A549 treated with AZD9567 at 1 μM for 4 hours (cell line): ENCODE measurements around the gene MMP3. TPM values are rescaled to one million over a fixed set of nuclear protein-coding genes. Genes with fewer than 3 reads are reported as not detected.

Experiments
- total RNA-seq: library from RNA; stranded (reverse); fragments of 200-300 nt; extraction: Qiagen RNA extraction; gene quantifications from 5 replicates; pipeline ENCODE4 v1.2.3, GENCODE V29; 2022; ENCODE audit not compliant: insufficient read depth

MMP3 gene
- not detected in 5 replicates for total RNA-seq

DNA sequence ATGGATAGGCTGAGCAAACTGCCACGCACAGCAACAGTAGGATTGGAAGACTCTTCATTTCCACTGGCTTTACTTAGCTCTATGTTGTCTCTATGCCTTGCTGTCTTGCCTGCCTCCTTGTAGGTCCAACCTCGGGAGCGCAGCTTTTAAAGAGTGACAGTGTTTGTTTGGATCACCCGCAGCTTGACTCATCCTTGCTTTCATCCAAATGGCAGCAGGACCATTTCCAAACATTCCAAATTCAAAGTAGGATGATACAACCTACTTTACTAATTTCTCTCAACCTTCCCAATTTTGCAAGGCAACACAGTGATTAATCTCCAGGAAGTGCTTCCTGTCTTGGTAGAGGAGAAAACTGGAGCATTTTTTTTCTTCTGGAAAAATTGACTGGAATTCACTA is at the start of gene MMP3:
MMP3 (minus strand) TSS at position 121 of the 400 bp plus-strand sequence; CDS start at position 58, 63 bp downstream.

DNA sequence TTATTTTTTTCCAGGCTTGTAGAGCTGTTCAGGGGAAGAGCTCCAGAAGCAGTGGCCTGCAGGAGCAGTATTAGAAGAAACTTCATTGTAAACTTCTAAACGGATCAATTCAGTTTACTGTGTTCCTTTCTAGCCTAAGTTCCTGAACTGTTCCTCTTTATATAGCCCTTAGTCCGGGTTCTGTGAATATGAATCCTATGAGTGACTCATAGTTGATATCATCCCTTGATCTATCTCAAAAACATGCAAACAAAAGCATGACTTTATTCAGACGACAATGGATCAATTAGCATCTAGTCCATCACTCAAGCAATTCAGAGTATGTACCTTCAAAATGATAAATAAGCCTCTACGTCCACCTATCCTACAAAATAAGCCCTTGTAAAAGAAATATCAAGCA is 31.4 kb upstream of the MMP3 start, which contains the start of gene MMP12:
MMP12 (minus strand) TSS at position 131 of the 400 bp plus-strand sequence; CDS start at position 86, 45 bp downstream.

DNA sequence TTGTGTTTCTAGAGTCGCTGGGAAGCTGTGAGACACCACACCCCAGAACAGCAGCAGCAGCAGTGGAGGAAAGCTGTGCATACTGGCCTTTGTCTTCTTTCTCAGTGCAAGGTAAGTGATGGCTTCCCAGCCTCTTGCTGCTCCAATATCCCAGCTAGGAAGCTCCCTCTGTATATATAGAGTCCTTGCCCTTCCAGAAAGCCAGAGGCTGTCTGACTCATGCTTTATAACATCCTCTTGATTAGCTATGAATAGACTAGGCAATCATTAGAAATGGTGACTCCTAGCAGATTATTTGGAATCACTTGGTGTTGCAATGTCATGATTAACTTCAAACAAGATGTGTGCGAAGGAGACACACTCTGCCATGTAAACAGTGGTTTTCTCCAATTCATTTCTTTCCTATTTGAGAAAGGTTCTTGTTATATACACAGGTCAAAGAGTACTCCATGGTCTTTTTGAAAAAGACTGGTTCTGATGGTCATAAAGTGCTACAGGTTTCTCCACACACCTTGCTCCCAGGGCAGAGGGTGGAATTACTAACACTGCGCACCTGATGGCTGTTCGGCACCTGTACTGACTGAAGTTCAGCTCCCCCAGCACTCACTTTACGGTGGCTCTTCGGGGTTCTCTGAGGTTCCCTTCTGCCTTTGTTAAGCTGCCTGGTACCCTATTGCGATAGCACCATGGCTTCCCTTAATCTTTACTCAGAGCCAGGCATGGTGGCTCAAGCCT is 45.2 kb downstream of the MMP3 start, which contains the start of gene MMP1:
MMP1 (minus strand) TSS at position 149 of the 735 bp plus-strand sequence; CDS start at position 81, 68 bp downstream.

Other genes with a start within 250 kb of the MMP3 start
- not detected in 5 replicates for gene MMP20, start 218.3 kb downstream of the MMP3 start, total RNA-seq
- gene MMP27, start 137.8 kb downstream of the MMP3 start, total RNA-seq, result not detected in 5 replicates
- not detected in 5 replicates for gene MMP8, start 118.7 kb downstream of the MMP3 start, total RNA-seq
- 0.52 to 2.9 TPM (median 0.68 TPM) in 5 replicates for gene MMP10, start 63.0 kb downstream of the MMP3 start, total RNA-seq
- 0.58 to 2.4 TPM (median 0.72 TPM) in 5 replicates for gene MMP1, start 45.4 kb downstream of the MMP3 start, total RNA-seq
- 0.03 to 0.07 TPM (median 0.03 TPM) in 3 of 5 replicates, not detected in the others for gene MMP12, start 31.4 kb upstream of the MMP3 start, total RNA-seq
- gene MMP13, start 112.1 kb upstream of the MMP3 start, total RNA-seq, result 0.05 to 0.07 TPM in 2 of 5 replicates, not detected in the others
- 59.8 to 69.3 TPM (median 62.2 TPM) in 5 replicates for gene DCUN1D5, start 248.6 kb upstream of the MMP3 start, total RNA-seq